ENCODE results near the gene DCUN1D1.

The DCUN1D1 gene

DNA sequence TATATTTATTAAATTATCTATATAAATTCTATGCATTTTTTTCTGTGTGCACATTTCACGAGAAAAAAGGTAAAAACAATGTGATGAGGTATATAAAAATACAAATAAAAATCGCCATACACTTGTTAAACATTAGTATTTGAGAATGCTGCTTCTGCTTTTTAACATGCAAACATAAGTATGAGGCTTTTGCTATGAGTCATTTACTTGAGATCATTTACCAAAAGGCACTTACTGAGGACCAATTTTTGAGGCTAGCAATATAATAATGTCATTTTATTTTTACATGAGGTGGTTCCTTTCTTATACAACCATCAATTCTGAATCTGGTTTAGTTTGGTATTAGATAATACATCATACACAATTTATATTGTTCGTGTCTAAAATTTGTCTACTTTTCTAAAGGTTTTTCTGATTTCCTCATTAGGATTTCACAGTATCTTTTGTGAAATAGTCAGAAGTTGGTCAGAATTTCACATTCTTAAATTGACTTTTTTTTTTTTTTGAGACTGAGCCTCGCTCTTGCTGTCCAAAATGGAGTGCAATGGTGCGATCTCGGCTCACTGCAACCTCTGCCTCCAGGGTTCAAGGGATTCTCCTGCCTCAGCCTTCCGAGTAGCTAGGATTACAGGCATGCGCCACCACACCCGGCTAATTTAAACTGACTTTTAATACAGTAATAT is 25.6 kb downstream of the DCUN1D1 start:
- Histone ChIP-seq H3K9me3 (ENCODE audit: severe bottlenecking) (no peaks in the 10 kb centered on the region), H3K36me3 (peaks cover 11% of the 10 kb centered on the region), H3K27ac (no peak overlapping the region), H3K27me3 (ENCODE audit: insufficient read depth, low read depth, severe bottlenecking) (no peaks in the 10 kb centered on the region), H3K4me3 (ENCODE audit: low read depth, low read length) (no peak overlapping the region)
- TF ChIP-seq, protein P1, sequence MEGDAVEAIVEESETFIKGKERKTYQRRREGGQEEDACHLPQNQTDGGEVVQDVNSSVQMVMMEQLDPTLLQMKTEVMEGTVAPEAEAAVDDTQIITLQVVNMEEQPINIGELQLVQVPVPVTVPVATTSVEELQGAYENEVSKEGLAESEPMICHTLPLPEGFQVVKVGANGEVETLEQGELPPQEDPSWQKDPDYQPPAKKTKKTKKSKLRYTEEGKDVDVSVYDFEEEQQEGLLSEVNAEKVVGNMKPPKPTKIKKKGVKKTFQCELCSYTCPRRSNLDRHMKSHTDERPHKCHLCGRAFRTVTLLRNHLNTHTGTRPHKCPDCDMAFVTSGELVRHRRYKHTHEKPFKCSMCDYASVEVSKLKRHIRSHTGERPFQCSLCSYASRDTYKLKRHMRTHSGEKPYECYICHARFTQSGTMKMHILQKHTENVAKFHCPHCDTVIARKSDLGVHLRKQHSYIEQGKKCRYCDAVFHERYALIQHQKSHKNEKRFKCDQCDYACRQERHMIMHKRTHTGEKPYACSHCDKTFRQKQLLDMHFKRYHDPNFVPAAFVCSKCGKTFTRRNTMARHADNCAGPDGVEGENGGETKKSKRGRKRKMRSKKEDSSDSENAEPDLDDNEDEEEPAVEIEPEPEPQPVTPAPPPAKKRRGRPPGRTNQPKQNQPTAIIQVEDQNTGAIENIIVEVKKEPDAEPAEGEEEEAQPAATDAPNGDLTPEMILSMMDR (IDR thresholded peaks at IDR 0.05; ENCODE audit: low read depth, low read length): no peak
- no peak for DNase-seq

DNA sequence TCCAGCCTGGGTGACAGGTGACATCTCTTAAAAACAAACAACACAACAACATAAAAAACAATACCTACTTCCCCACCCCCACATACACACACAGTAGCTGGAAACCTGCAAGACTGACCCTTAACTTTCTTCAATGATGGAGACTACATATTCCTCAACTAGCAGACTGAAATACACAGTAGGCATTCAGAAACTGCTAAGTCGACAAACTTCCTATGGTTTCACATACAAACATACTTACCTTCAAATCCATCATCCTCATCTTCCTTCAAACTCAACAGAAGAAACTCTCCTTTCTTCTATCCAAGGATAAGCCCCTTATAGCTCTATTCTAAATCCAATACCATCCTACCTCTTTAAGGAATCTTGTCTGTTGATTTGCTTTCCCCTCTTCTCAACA is 30.6 kb downstream of the DCUN1D1 start:
- Histone ChIP-seq H3K27ac (no peak overlapping the region), H3K36me3 (peaks cover 8% of the 10 kb centered on the region), H3K27me3 (ENCODE audit: insufficient read depth, low read depth, severe bottlenecking) (no peaks in the 10 kb centered on the region), H3K4me3 (ENCODE audit: low read depth, low read length) (no peak overlapping the region), H3K9me3 (ENCODE audit: severe bottlenecking) (no peaks in the 10 kb centered on the region)
- TF ChIP-seq, protein P1 (IDR thresholded peaks at IDR 0.05; ENCODE audit: low read depth, low read length): no peak
- no peak for DNase-seq

DNA sequence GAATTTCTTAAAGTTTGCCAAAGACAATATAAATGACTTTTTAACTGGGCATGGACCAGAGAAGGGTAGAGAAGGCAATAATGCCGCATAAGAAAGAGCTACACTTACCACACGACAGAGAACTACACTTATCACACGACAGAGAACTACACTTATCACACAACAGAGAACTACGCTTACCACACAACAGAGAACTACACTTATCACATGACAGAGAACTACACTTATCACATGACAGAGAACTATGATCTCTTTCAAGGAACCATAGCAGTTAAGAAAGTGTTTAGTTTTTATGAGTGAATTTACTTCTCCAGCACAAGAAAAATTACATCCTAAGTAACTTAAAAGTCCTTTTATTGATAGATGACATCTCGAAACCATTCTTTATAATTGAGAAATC is 32.0 kb downstream of the DCUN1D1 start:
- peaks cover 8% of the 10 kb centered on the region for H3K36me3 ChIP-seq
- H3K4me3 ChIP-seq (ENCODE audit: low read depth, low read length): no peak overlapping the region
- H3K27ac ChIP-seq: no peak overlapping the region
- H3K9me3 ChIP-seq (ENCODE audit: severe bottlenecking): no peaks in the 10 kb centered on the region
- H3K27me3 ChIP-seq (ENCODE audit: insufficient read depth, low read depth, severe bottlenecking): no peaks in the 10 kb centered on the region
- DNase-seq: no peak
- TF ChIP-seq, protein P1 (IDR thresholded peaks at IDR 0.05; ENCODE audit: low read depth, low read length): no peak

DNA sequence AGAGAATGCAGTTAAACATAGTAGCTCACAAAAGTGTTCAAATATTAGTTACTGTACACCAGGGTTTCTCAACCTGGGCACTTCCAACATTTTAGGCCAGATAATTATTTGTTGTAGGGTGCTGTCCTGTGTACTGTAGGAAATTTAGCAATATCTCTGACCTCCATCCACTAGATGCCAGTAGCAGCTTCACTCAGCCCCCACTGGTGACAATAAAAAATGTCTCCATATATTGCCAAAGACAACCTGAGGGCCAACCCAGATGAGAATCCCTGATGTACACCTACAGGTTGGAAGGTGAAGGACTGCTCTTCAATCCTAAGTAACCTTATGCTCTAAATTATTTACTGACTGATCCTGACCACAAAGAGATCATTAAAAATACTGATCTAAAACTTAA is 32.5 kb downstream of the DCUN1D1 start:
- no peak for DNase-seq
- peaks cover 8% of the 10 kb centered on the region for H3K36me3 ChIP-seq

DNA sequence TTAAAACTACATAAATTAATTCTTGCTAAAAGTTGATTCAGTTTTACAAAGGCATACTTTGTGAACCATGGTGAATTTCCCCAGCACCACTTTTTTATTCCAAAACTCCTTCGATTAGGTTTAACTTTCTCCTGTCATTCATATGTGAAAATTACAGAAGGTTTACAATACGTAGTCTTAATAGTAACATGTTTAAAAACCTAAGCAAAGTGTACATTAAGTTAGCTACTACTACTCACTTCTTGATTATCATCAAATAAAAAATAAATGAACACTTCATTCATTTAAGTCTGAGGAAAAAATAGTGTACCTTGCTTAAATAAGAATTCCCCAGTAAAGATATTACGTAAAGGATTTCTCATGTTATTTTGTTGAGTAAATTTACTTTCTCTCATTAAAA is 38.6 kb downstream of the DCUN1D1 start:
- TF ChIP-seq, protein P1 (IDR thresholded peaks at IDR 0.05; ENCODE audit: low read depth, low read length): no peak
- no peak for DNase-seq
- Histone ChIP-seq H3K4me3 (ENCODE audit: low read depth, low read length) (no peak overlapping the region), H3K9me3 (ENCODE audit: severe bottlenecking) (no peaks in the 10 kb centered on the region), H3K36me3 (peaks cover 2% of the 10 kb centered on the region; the same call in 1 of the 2 replicates), H3K27ac (no peak overlapping the region), H3K27me3 (ENCODE audit: insufficient read depth, low read depth, severe bottlenecking) (no peaks in the 10 kb centered on the region)

More for the DNA sequence above, 32.5 kb downstream of the DCUN1D1 start:
- Histone ChIP-seq H3K9me3 (ENCODE audit: severe bottlenecking) (no peaks in the 10 kb centered on the region), H3K27ac (no peak overlapping the region), H3K27me3 (ENCODE audit: insufficient read depth, low read depth, severe bottlenecking) (no peaks in the 10 kb centered on the region), H3K4me3 (ENCODE audit: low read depth, low read length) (no peak overlapping the region)
- TF ChIP-seq, protein P1 (IDR thresholded peaks at IDR 0.05; ENCODE audit: low read depth, low read length): no peak

Data from WERI-Rb-1 (cell line).